ENCODE data around the gene MAST3. TPM values are rescaled to one million over a fixed set of nuclear protein-coding genes. Genes with fewer than 3 reads are reported as not detected.
A peak's percentile ranks its signal among the peaks of the same experiment; 100 is the strongest.

The MAST3 gene
- total RNA-seq, 1 donor from 2014 or later, result 0.79 TPM

GRCh38 chr19:18089726-18090125 is 7.9 kb upstream of the MAST3 start:
- Histone ChIP-seq H3K27me3 (ENCODE audit: control insufficient read depth, insufficient read depth, low read length) (no peaks in the 10 kb centered on the region), H3K36me3 (ENCODE audit: control insufficient read depth, insufficient read depth, low read length) (no peaks in the 10 kb centered on the region), H3K4me3 (ENCODE audit: low read depth, low read length) (no peak overlapping the region)
- DNase-seq (ENCODE audit: low read depth) (no peak), FAIRE-seq (no peak)
- TF ChIP-seq, protein P1, sequence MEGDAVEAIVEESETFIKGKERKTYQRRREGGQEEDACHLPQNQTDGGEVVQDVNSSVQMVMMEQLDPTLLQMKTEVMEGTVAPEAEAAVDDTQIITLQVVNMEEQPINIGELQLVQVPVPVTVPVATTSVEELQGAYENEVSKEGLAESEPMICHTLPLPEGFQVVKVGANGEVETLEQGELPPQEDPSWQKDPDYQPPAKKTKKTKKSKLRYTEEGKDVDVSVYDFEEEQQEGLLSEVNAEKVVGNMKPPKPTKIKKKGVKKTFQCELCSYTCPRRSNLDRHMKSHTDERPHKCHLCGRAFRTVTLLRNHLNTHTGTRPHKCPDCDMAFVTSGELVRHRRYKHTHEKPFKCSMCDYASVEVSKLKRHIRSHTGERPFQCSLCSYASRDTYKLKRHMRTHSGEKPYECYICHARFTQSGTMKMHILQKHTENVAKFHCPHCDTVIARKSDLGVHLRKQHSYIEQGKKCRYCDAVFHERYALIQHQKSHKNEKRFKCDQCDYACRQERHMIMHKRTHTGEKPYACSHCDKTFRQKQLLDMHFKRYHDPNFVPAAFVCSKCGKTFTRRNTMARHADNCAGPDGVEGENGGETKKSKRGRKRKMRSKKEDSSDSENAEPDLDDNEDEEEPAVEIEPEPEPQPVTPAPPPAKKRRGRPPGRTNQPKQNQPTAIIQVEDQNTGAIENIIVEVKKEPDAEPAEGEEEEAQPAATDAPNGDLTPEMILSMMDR (IDR thresholded peaks at IDR 0.05; ENCODE audit: insufficient read depth, low read length, severe bottlenecking), result no peak

DNA sequence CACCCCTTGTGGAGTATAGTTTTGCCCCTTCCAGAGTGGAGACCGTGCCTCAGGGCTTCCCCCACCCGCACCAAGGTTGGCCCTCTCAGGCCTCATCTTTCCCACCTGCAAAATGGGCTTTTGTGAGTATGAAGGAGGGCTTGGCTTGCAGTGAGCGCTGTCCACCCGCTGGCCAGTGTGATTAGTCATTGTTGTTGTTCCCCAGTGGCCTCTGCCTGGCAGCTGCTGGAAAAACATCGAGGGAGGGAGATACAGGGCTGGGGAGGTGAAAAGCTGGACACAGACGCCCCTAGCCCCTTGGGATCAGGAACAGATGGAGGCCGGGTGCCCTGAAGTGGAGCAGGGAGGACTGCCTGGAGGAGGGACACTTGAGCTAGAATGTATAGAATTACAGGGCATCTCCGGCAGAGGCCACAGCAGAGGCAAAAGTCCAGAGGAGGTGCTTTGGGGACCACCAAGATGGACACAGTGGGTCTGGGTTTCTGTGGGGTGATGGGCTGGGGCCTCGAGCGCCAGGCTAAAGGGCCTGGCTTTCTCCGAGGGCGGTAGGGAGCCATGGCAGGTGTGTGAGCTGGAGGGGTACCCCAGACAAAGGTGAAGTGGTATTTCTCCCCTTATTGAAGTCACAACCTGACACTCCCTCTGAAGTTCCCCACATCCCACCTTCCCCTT is 6.9 kb upstream of the MAST3 start:
- no peaks in the 10 kb centered on the region for H3K36me3 ChIP-seq (ENCODE audit: control insufficient read depth, insufficient read depth, low read length)
- H3K27me3 ChIP-seq (ENCODE audit: control insufficient read depth, insufficient read depth, low read length), result no peaks in the 10 kb centered on the region
- no peak overlapping the region for H3K4me3 ChIP-seq (ENCODE audit: low read depth, low read length)
- DNase-seq (ENCODE audit: low read depth) (no peak), FAIRE-seq (no peak)
- TF ChIP-seq, protein P1 (IDR thresholded peaks at IDR 0.05; ENCODE audit: insufficient read depth, low read length, severe bottlenecking), result no peak

GRCh38 chr19:18091217-18091608 is 6.4 kb upstream of the MAST3 start:
- FAIRE-seq (no peak), DNase-seq (ENCODE audit: low read depth) (no peak)
- TF ChIP-seq, protein P1 (IDR thresholded peaks at IDR 0.05; ENCODE audit: insufficient read depth, low read length, severe bottlenecking), result no peak
- no peaks in the 10 kb centered on the region for H3K36me3 ChIP-seq (ENCODE audit: control insufficient read depth, insufficient read depth, low read length)
- H3K27me3 ChIP-seq (ENCODE audit: control insufficient read depth, insufficient read depth, low read length), result no peaks in the 10 kb centered on the region
- no peak overlapping the region for H3K4me3 ChIP-seq (ENCODE audit: low read depth, low read length)

DNA sequence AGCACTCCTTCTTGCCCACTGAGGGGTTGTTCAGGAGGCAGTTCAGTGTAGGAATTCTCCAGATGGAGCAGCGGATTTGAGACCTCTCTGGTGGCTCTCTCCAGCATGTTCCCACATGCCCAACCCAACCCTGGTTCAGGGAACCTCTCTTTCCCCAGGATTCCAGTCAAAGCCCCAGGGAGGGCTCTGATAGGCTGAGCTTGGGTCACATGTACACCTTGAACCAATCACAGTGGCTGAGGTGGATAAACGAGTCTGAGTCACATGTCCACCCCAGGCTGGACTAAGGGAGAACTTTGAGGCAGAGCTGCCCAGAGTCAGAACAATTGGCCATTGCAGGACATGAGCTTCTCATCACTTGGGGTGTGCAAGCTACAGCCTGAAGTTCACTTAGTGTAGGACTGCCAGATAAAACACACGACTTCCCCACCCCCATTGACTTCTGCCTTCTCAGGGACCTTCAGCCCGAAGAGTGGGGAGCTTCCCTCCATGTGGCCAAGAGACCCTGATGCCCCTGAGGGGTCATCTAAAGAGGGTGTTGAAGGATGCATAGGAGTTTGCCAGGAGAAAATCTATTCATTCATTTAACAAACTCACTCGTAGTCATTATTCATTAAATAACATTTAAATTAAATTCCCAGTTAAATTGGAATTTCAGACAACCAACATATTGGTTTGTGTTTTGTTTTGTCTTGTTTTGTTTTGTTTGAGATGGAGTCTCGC is 4.0 kb upstream of the MAST3 start:
- TF ChIP-seq, protein P1 (IDR thresholded peaks at IDR 0.05; ENCODE audit: insufficient read depth, low read length, severe bottlenecking), result no peak
- peaks cover under 1% of the 10 kb centered on the region for H3K27me3 ChIP-seq (ENCODE audit: control insufficient read depth, insufficient read depth, low read length)
- H3K4me3 ChIP-seq (ENCODE audit: low read depth, low read length), result no peak overlapping the region
- FAIRE-seq (no peak), DNase-seq (ENCODE audit: low read depth) (peak; percentile 77)
- no peaks in the 10 kb centered on the region for H3K36me3 ChIP-seq (ENCODE audit: control insufficient read depth, insufficient read depth, low read length)

DNA sequence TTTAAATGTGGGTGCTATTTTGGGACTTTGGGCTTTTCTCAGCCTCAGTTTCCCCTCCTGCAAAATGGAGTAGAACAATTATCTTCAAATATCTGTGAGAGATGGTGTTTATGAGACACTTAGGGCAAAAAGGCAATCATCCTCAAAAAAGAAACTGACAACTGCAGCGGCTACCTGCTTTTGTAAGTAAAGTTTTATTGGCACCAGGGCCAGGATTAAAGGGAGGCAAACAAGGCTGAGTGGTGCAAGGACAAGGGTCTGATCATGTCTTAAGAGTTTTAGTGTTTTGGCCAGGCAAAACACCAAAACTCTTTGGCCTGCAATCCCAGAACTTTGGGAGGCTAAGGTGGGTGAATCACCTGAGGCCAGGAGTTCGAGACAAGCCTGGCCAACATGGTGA is 1.3 kb upstream of the MAST3 start:
- DNase-seq (ENCODE audit: low read depth) (no peak), FAIRE-seq (no peak)
- no peak overlapping the region for H3K4me3 ChIP-seq (ENCODE audit: low read depth, low read length)
- TF ChIP-seq, protein P1 (IDR thresholded peaks at IDR 0.05; ENCODE audit: insufficient read depth, low read length, severe bottlenecking), result no peak
- peaks cover 4% of the 10 kb centered on the region for H3K27me3 ChIP-seq (ENCODE audit: control insufficient read depth, insufficient read depth, low read length)
- no peaks in the 10 kb centered on the region for H3K36me3 ChIP-seq (ENCODE audit: control insufficient read depth, insufficient read depth, low read length)
